HG02885 (cell line): ENCODE results near the gene DHX57.
A peak's percentile ranks its signal among the peaks of the same experiment; 100 is the strongest.
"Not testable (repeated sequence)": the region's sequence is repeated elsewhere in the genome, so short reads cannot be mapped to it uniquely, and the experiment has no call there.

Experiments
- ATAC-seq: cut with Tn5 transposase; IDR thresholded peaks from one replicate; pipeline ENCODE4 v1.9.1; 2021; ENCODE audit warnings: mild to moderate bottlenecking; ENCODE audit not compliant: unreplicated experiment, poor library complexity

DHX57 gene

DNA sequence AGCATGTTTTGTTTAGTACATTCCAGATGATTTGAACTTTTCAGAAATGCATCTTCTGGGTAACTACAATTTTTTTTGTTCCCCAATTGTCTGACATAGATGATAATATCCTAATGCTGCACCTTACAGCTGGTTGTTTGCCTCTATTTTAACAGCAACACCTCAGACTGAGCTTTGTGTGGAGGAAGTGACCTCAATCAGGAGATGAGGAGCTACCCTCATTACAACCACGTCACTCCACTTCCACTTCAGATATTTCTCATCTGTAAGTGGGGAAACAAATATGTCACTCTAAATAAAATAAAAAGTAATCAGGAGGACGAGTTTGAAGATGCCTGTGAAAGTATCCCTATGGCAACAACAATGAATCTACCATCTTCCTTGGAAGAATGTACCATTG, 112.5 kb downstream of the DHX57 start:
- ATAC-seq, result no peak

DNA sequence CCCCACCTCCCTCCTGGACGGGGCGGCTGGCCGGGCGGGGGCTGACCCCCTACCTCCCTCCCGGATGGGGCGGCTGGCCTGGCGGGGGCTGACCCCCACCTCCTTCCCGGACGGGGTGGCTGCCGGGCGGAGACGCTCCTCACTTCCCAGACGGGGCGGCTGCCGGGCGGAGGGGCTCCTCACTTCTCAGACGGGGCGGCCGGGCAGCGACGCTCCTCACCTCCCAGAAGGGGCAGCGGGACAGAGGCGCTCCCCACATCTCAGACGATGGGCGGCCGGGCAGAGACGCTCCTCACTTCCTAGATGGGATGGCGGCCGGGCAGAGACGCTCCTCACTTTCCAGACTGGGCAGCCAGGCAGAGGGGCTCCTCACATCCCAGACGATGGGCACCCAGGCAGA, 119.8 kb downstream of the DHX57 start:
- not testable (repeated sequence) for ATAC-seq

DNA sequence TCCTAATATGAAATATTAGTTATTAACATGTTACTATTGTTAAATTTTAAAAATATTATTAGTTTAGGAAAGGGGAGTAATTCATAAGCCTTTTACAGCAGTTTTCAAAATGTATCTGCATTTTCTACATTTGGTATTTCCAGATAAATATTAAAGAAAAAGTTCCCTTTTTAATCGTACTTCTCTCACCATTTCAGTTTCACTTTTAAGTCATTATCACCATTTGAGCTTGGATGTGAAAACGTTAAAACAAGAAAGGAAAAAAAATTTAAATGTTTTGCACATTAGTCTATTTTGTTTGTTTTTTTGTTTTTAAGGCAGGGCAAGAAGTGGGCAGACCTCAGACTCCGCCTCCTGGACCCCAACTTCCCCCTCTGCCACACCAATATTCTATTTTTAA, 121.2 kb downstream of the DHX57 start:
- ATAC-seq, result no peak

DNA sequence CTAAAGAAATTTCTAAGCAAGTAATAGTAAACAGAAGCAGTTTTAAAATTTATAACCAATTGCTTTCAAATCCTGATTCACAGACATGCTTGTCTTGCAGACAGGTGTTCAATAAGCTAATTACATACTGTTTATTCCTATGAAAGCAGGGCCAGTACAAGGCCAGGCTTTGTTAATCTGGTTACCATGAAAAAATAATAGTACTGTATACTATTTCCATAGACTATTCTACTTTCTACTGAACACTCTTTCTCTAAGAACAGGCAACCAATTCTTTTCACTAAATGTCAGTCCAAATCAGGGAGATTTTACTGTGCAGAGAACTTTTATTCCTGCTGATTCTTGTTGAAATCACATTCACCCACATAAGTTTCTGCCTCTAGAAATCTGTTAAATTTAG, 121.7 kb downstream of the DHX57 start:
- no peak for ATAC-seq

DNA sequence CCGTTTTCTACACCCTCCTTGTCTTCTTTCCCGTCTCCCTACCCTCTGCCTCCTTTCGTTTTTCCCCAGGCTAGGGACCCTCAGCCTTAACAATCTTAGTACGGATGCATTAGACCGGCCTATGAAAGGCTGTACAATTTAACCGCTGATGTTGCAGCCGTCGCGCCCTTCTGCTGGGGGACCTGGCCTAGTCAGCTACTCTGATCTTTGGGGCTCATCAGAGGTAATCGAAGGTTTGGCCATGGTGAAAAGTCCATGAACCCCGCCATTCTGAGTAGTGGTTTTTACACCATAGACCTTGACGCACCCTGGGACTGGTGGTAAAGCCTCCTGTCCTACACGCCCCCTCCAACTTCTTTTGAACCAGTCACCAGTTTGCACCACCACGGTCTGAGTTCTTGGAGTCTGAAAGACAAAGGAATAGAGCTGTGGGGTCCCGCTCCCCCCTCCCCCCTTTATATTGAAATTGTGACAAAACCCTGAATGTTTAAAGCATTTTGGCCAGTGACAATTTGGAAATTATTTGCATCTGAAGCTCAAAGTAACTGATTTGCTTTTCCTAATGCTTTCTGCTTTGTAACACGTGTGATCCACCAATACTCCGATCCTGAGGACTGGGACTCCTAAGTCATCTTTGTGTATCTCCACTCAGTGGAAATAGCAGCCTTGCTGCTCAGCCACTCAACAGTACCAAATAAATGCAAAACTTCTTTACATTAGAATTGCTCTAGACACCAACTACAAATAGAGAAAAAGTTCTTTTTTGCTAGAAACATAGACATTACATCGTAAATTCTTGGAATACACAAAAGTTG, 123.9 kb downstream of the DHX57 start:
- ATAC-seq, result no peak

DNA sequence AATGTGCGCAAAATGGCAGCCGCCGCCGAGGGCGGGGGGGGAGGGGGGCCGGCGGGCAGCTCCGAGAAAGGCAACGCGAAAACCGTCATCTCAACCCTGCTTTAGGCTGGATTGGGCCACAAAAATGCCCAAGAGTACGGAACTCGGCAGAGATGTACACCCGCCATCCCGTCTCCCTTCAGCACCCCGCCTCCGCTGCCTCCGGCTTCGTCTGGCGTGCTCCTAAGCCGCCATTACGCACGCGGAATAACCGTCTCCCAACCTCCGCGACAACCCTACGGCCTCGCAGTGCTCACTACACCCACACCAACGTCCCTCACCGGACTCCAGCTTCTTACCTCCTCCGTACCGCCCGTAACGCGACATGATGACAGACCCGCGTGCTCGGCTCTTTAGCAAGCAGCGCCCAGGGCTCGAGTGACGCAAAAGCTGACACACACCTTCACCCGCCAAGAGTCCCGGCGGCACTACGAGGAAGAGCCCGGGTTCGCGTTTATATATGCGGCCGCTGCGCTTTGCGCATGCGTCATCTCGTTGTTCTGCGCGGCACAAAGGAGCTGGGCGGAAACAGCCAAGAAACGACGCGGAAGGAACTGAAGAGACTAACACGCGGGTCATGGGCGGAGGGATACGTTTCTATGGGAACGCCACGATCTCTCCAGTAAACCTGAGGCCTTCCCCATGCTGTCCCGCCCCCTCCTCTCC, 124.7 kb downstream of the DHX57 start, which contains the start of gene SRSF7:
TSS of gene SRSF7 (minus strand) at position 471 of the 705 bp plus-strand sequence. CDS start at position 366, 105 bp downstream.
- ATAC-seq, result peak; percentile 80

DNA sequence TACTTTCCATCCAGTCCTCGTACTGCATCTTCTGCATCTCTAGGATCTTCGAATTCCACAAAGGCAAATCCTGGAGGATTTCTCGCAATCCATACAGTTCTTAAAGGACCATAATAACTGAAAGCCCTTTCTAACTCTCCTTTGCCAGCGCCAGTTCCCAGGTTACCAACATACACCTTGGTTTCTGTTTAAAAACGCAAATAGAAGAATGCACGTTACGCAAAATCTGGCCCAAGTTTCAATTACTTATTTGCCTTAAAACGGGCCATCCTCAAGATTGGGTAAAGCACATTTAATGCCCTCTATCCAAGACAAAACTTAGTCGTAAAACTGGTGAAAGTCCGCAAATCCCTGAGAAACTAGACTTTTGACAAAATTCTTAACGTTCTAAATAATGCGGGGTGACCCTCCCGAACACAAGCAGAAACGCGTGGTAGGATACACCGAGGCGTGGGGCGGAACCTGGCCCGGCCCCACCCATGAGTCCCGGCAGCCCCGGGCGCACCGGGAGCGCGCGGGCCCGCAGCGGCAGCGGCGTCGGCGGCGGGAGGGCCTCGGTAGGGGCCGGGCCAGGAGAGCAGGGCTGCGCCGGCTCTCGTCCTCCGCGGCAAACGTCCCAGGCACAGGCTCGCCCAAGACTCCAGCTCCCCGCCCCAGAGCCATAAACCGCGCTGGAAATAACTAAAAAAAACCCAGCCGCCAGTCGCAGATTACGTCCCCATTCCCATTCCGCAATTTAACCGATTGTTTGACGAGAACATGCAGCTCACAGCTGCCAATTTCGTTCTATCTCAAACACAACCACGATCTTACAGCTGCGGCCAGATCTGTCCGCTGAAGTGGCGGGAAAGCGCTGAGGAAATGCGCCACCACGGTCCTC, 125.5 kb downstream of the DHX57 start:
- peak; percentile 34 for ATAC-seq

DNA sequence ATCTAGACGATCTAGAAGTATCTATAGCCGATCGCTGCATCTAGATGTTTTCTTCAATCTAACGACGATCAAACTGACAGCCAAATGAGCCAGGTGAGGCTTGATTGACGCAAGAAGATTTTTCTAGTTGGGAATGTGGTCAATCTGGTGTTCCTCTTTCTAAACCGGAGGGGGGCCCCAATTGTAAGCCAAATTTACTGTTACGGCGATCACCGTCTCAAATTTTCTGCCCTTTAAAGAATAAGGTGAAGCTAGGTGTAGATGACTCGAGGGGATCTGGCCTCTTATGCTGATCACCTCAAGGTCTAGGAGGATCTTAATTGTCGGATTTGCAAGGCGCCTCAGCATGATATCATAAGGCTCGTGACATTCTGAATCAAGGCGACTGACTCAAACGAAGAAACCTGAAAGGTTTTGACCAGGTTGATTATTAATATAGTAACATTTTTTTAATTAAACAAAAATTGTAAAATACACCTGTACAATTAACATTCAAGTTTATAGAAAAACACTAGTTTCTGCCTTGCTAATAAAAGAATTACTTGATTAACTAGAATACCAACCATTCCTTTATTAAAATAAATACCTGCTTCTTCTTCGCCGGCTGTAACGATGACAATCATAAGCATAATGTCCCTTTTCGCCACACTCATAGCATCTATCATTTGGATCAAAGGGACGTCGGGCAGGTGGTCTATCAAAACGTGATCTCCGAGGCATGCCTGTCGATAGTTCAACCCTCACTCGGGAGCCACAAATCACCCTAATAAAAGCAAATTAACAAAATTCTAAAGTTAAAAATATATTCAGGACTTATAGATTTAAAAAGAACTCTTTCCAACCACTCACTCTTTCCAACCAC, 126.6 kb downstream of the DHX57 start:
- ATAC-seq, result no peak

DNA sequence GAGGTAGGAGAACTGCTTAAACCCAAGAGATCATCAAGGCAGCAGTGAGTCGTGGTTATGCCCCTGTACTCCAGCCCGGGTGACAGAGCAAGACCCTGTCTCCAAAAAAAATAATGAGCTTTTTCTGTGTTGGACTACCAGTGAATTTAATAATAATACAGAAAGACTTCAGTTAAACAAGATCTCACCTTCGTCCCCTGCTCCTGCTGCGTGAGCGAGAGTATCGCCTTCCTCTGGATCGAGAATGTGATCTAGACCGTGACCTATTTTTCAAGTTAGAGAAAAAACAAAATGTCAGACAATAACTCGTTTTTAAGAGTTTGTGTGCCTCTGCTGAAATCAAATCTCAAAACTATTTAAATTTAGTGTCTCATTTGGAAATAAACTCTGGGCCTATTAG, 127.3 kb downstream of the DHX57 start:
- ATAC-seq, result no peak

DNA sequence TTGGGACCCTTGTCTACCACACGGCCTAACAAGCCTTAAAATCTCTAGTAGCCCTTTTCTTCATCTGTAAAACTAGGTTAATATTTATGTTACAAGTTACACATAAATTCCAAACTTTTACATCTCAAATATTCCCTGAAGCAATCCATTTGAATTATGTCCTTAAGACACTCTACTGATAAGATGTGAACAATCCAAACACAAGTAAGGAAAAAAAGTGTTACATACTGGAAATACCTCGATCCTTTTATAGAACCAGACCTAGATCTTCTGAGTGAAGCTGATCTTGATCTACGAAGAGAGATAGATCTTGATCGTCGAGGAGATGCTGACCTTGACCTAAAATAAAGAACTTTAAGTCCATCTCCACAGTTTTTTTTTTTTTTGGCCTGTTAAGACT, 127.9 kb downstream of the DHX57 start:
- no peak for ATAC-seq
